IMR-90 (cell line): ENCODE measurements around the gene ZDHHC21.

Source experiments
- BHLHE40 ChIP-seq: fragments of 150-350 bp; IDR thresholded peaks from 2 replicates; pipeline ENCODE4 v1.6.1; 2016; ENCODE audit warnings: mild to moderate bottlenecking, low read depth, low read length
- CEBPB ChIP-seq: IDR thresholded peaks from 2 replicates; pipeline ENCODE4 v1.6.1; 2012; ENCODE audit warnings: low read depth, low read length, improper control_type of control experiment
- CHD1 ChIP-seq: IDR thresholded peaks from 2 replicates; pipeline ENCODE4 v1.6.1; 2012; ENCODE audit warnings: low read depth, low read length, improper control_type of control experiment
- CTCF ChIP-seq: conservative IDR thresholded peaks from 2 replicates; pipeline ENCODE4 v1.5.1; 2012; ENCODE audit warnings: mild to moderate bottlenecking, low read depth, low read length, improper control_type of control experiment
- MAFK ChIP-seq: IDR thresholded peaks from 2 replicates; pipeline ENCODE4 v1.6.1; 2012; ENCODE audit warnings: low read depth, low read length, improper control_type of control experiment
- MXI1 ChIP-seq: IDR thresholded peaks from 2 replicates; pipeline ENCODE4 v1.6.1; 2012; ENCODE audit warnings: low read depth, mild to moderate bottlenecking, low read length, moderate library complexity, borderline replicate concordance
- NFE2L2 ChIP-seq: fragments of 150-350 bp; IDR thresholded peaks from 2 replicates; pipeline ENCODE4 v1.6.1; 2016; ENCODE audit warnings: low read depth, mild to moderate bottlenecking, low read length
- POLR2A ChIP-seq: IDR thresholded peaks from 2 replicates; pipeline ENCODE4 v1.6.1; 2012; ENCODE audit warnings: mild to moderate bottlenecking, low read depth, low read length
- RAD21 ChIP-seq: IDR thresholded peaks from 2 replicates; pipeline ENCODE4 v1.6.1; 2012; ENCODE audit warnings: low read length, improper control_type of control experiment
- RCOR1 ChIP-seq: IDR thresholded peaks from 2 replicates; pipeline ENCODE4 v1.6.1; 2012; ENCODE audit warnings: mild to moderate bottlenecking, low read length, improper control_type of control experiment; ENCODE audit not compliant: insufficient replicate concordance
- USF2 ChIP-seq: fragments of 150-350 bp; IDR thresholded peaks from 2 replicates; pipeline ENCODE4 v1.6.1; 2017; ENCODE audit warnings: mild to moderate bottlenecking, antibody characterized with exemption, low read length, low read depth

GRCh38 chr9:14574173-14574572, 119.1 kb downstream of the ZDHHC21 start:
- TF ChIP-seq CTCF (no peak), BHLHE40 (no peak), MAFK (no peak), CEBPB (no peak), MXI1 (no peak), POLR2A (no peak), CHD1 (no peak), USF2 (no peak), RCOR1 (no peak), RAD21 (no peak), NFE2L2 (no peak)
